Measurements from ENCODE around the gene CSF3.

DNA sequence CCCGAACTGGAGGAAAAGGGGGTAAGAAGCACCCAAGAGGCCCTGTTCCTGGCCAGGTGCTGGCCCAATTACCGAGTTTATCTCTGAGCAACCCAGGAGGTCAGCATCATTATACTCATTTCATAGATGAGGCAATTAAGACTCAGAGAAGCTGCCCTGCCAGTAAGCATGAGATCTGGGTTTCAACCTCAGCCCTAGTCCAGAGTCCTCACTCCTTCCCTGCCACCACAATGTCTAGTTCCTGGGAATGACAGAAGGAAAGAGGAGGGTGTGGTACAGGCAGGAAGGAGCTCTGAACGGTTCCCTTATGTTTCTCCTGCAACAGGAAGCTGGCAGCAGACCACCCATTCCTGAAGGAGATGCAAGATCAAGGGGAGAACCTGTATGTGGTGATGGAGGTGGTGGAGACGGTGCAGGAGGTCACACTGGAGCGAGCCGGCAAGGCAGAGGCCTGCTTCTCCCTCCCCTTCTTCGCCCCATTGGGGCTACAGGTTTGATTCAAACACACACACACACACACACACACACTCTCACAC is 45.0 kb upstream of the CSF3 start:
- TF ChIP-seq, protein P1, sequence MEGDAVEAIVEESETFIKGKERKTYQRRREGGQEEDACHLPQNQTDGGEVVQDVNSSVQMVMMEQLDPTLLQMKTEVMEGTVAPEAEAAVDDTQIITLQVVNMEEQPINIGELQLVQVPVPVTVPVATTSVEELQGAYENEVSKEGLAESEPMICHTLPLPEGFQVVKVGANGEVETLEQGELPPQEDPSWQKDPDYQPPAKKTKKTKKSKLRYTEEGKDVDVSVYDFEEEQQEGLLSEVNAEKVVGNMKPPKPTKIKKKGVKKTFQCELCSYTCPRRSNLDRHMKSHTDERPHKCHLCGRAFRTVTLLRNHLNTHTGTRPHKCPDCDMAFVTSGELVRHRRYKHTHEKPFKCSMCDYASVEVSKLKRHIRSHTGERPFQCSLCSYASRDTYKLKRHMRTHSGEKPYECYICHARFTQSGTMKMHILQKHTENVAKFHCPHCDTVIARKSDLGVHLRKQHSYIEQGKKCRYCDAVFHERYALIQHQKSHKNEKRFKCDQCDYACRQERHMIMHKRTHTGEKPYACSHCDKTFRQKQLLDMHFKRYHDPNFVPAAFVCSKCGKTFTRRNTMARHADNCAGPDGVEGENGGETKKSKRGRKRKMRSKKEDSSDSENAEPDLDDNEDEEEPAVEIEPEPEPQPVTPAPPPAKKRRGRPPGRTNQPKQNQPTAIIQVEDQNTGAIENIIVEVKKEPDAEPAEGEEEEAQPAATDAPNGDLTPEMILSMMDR (IDR thresholded peaks at IDR 0.05) = no peak
- TF ChIP-seq, protein P2, sequence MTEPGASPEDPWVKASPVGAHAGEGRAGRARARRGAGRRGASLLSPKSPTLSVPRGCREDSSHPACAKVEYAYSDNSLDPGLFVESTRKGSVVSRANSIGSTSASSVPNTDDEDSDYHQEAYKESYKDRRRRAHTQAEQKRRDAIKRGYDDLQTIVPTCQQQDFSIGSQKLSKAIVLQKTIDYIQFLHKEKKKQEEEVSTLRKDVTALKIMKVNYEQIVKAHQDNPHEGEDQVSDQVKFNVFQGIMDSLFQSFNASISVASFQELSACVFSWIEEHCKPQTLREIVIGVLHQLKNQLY (CRISPR knock-in tag; IDR thresholded peaks at IDR 0.05) = no peak
- TF ChIP-seq, protein P3, sequence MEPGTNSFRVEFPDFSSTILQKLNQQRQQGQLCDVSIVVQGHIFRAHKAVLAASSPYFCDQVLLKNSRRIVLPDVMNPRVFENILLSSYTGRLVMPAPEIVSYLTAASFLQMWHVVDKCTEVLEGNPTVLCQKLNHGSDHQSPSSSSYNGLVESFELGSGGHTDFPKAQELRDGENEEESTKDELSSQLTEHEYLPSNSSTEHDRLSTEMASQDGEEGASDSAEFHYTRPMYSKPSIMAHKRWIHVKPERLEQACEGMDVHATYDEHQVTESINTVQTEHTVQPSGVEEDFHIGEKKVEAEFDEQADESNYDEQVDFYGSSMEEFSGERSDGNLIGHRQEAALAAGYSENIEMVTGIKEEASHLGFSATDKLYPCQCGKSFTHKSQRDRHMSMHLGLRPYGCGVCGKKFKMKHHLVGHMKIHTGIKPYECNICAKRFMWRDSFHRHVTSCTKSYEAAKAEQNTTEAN (CRISPR knock-in tag; IDR thresholded peaks at IDR 0.05) = no peak
- no peak for TF ChIP-seq CREB1 (CRISPR knock-in tag; IDR thresholded peaks at IDR 0.05)
- no peak for TF ChIP-seq ZNF263 (CRISPR knock-in tag; IDR thresholded peaks at IDR 0.05; ENCODE audit: low read depth)
- TF ChIP-seq, protein P4, sequence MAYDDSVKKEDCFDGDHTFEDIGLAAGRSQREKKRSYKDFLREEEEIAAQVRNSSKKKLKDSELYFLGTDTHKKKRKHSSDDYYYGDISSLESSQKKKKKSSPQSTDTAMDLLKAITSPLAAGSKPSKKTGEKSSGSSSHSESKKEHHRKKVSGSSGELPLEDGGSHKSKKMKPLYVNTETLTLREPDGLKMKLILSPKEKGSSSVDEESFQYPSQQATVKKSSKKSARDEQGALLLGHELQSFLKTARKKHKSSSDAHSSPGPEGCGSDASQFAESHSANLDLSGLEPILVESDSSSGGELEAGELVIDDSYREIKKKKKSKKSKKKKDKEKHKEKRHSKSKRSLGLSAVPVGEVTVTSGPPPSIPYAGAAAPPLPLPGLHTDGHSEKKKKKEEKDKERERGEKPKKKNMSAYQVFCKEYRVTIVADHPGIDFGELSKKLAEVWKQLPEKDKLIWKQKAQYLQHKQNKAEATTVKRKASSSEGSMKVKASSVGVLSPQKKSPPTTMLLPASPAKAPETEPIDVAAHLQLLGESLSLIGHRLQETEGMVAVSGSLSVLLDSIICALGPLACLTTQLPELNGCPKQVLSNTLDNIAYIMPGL (CRISPR knock-in tag; IDR thresholded peaks at IDR 0.05) = no peak
